K562 (cell line): ENCODE measurements around the gene CRYZL1. TPM values are rescaled to one million over a fixed set of nuclear protein-coding genes. Genes with fewer than 3 reads are reported as not detected.

Source experiments
- ATF4 ChIP-seq: fragments of 450-650 bp; formaldehyde crosslinking; IDR thresholded peaks from 2 replicates; pipeline ENCODE4 v1.4.0; 2022; ENCODE audit warnings: mild to moderate bottlenecking, moderate library complexity
- CBFA2T3 ChIP-seq: fragments of 450-650 bp; IDR thresholded peaks from 2 replicates; pipeline ENCODE4 v1.6.1; 2017
- E2F8 ChIP-seq: fragments of 450-650 bp; IDR thresholded peaks from 2 replicates; pipeline ENCODE4 v1.7.1; 2018; ENCODE audit warnings: mild to moderate bottlenecking, low read depth; ENCODE audit not compliant: partially characterized antibody
- ELF2 ChIP-seq: fragments of 250-450 bp; sonication (Bioruptor Pico); IDR thresholded peaks from 2 replicates; pipeline ENCODE4 v1.5.0; 2021; ENCODE audit warnings: mild to moderate bottlenecking
- ELK1 ChIP-seq: sonication (generic); formaldehyde crosslinking; IDR thresholded peaks from 2 replicates; pipeline ENCODE4 v1.8.1; 2022; ENCODE audit warnings: missing genetic modification reagents
- HDGF ChIP-seq: fragments of 450-650 bp; IDR thresholded peaks from 2 replicates; pipeline ENCODE4 v1.6.1; 2016
- HMGXB4 ChIP-seq: sonication (generic); formaldehyde crosslinking; IDR thresholded peaks from 2 replicates; pipeline ENCODE4 v1.8.1; 2023; ENCODE audit warnings: mild to moderate bottlenecking, missing genetic modification reagents
- MBD1 ChIP-seq: fragments of 250-450 bp; sonication (Bioruptor Pico); IDR thresholded peaks from 2 replicates; pipeline ENCODE4 v1.8.0; 2022; ENCODE audit warnings: inconsistent platforms
- PHF20 ChIP-seq: fragments of 450-650 bp; IDR thresholded peaks from 2 replicates; pipeline ENCODE4 v1.6.1; 2018; ENCODE audit not compliant: partially characterized antibody
- PHF21A ChIP-seq: fragments of 450-650 bp; IDR thresholded peaks from 2 replicates; pipeline ENCODE4 v1.6.1; 2017; ENCODE audit warnings: low read depth, borderline replicate concordance
- POLR2AphosphoS5 ChIP-seq: IDR thresholded peaks from 2 replicates; pipeline ENCODE4 v1.6.1; 2011; ENCODE audit warnings: mild to moderate bottlenecking, low read depth, low read length, moderate library complexity; ENCODE audit not compliant: control insufficient read depth, insufficient read depth
- RBM22 ChIP-seq: fragments of 200-400 bp; formaldehyde crosslinking; IDR thresholded peaks from 2 replicates; pipeline ENCODE4 v1.6.1; 2018; ENCODE audit warnings: low read length, low read depth; ENCODE audit not compliant: poor library complexity, severe bottlenecking
- SAFB ChIP-seq: fragments of 200-400 bp; formaldehyde crosslinking; IDR thresholded peaks from 2 replicates; pipeline ENCODE4 v1.6.1; 2017; ENCODE audit warnings: low read depth, low read length, borderline replicate concordance
- SMARCA5 ChIP-seq: fragments of 450-650 bp; IDR thresholded peaks from 2 replicates; pipeline ENCODE4 v1.6.1; 2016
- TAF9B ChIP-seq: fragments of 450-650 bp; IDR thresholded peaks from 2 replicates; pipeline ENCODE4 v1.6.1; 2018; ENCODE audit warnings: mild to moderate bottlenecking; ENCODE audit not compliant: partially characterized antibody
- ZNF174 ChIP-seq: fragments of 250-450 bp; sonication (Bioruptor Pico); IDR thresholded peaks from 2 replicates; pipeline ENCODE4 v1.4.0; 2020; ENCODE audit warnings: mild to moderate bottlenecking
- ZNF263 ChIP-seq: sonication (generic); formaldehyde crosslinking; IDR thresholded peaks from 2 replicates; pipeline ENCODE4 v1.8.0; 2022; ENCODE audit warnings: mild to moderate bottlenecking, missing genetic modification reagents, borderline replicate concordance
- ZNF384 ChIP-seq: IDR thresholded peaks from 2 replicates; pipeline ENCODE4 v1.6.1; 2012; ENCODE audit warnings: low read depth, low read length, improper control_type of control experiment
- ZNF668 ChIP-seq: fragments of 250-450 bp; sonication (Bioruptor Pico); IDR thresholded peaks from 2 replicates; pipeline ENCODE4 v1.8.0; 2022; ENCODE audit warnings: mild to moderate bottlenecking, inconsistent platforms
- ZNF75A ChIP-seq: fragments of 450-650 bp; formaldehyde crosslinking; IDR thresholded peaks from 2 replicates; pipeline ENCODE4 v1.4.0; 2020; ENCODE audit warnings: mild to moderate bottlenecking
- ZNF780A ChIP-seq: fragments of 250-450 bp; sonication (Bioruptor Pico); IDR thresholded peaks from 2 replicates; pipeline ENCODE4 v1.5.0; 2021; ENCODE audit warnings: mild to moderate bottlenecking
- polyA plus RNA-seq, 8 experiments: library from polyadenylated mRNA; depleted of rRNA in 4 of 8; stranded (reverse) in 5 of 8; unstranded in 3 of 8; fragments of >200 nt; fragmentation: Nextera tagmentation in 2 of 8; fragmentation: Illumina TruSeq in 1 of 8; extraction: Ambion mirVana in 2 of 8; extraction: Trizol in 1 of 8; gene quantifications; 2 replicates each; pipeline versions ENCODE4 v1.2.1 to v1.2.3, GENCODE V29; 2011 to 2014; ENCODE audit warnings: inconsistent platforms in 1 of 8, missing spikeins in 1 of 8
- total RNA-seq, 7 experiments: library from RNA; depleted of rRNA in 6 of 7; stranded (reverse); fragments of >200 nt in 6 of 7; fragmentation: Illumina TruSeq in 2 of 7; extraction: Trizol in 2 of 7; gene quantifications; 2 replicates each; pipeline versions ENCODE4 v1.2.1 to v1.2.3, GENCODE V29; 2011 to 2021; ENCODE audit warnings: low replicate concordance in 1 of 7

CRYZL1 gene
- total and polyA plus RNA-seq, 9 of the 15 experiments (the other 6 are each of a cell fraction or from before 2014, with no cell fraction given), result 19.9 to 98.2 (median 39.2) TPM

- no peak for TF ChIP-seq SAFB
- peak; percentile 94 for TF ChIP-seq PHF20
- TF ChIP-seq ELK1, result no peak
- TF ChIP-seq HMGXB4 (CRISPR knock-in tag), result no peak
- TF ChIP-seq RBM22, result peak; percentile 92
- no peak for TF ChIP-seq SMARCA5
- TF ChIP-seq CBFA2T3, result no peak
- TF ChIP-seq ELF2, result no peak
- TF ChIP-seq ATF4, result peak; percentile 40; the same call in 1 of the 2 replicates
- no peak for TF ChIP-seq ZNF263 (CRISPR knock-in tag)
- TF ChIP-seq HDGF, result no peak
- TF ChIP-seq E2F8, result peak; percentile 45
- no peak for TF ChIP-seq MBD1 (CRISPR knock-in tag)
- 0 out of 2 replicates have a peak, but pooled peaks have one; percentile 22 for TF ChIP-seq ZNF668 (CRISPR knock-in tag)
- peak; percentile 67 for TF ChIP-seq POLR2AphosphoS5
- TF ChIP-seq TAF9B, result no peak
- TF ChIP-seq ZNF75A (CRISPR knock-in tag), result no peak
- TF ChIP-seq ZNF384, result no peak
- TF ChIP-seq ZNF174 (CRISPR knock-in tag), result no peak
- TF ChIP-seq ZNF780A (CRISPR knock-in tag), result no peak
- TF ChIP-seq PHF21A, result peak; percentile 48; the same call in 1 of the 2 replicates
These were observed at the start of gene CRYZL1 (continued) for GRCh38 chr21:33641352-33642026.
